Measurements from ENCODE around the gene LMAN2.

LMAN2 gene

DNA sequence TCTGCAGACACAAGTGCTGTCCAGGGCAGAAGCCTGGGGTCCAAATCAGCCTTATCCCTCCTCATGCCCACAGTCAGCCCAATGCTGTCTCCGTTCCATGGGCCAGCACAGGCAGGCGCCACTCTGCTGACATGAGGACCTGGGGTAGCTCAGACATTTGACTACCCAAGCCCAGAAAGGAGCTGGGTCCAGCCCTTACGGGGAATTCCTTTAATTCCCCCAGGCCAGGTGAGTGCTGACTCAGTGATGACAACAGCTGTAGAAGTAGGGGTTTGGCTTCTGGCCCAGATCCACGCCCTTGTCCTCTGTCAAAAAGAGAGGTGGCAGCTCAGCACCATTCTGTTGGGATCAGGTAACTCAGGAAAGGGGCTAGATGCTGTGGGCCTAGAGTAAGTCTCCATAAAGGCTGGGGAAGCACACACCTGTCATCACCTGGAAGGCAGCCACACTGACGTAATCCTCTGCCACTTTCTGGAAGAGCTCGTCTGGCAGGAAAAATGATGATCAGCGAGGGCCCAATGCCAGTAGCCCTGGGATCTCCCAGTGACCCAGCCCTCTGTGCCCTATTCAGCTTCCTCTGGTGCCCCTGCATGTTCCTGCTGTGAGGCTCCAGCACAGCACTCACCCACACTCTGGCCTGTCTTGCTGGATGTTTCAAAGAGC, 49.8 kb downstream of the LMAN2 start:
- H3K4me1 ChIP-seq: peaks cover 30% of the 10 kb centered on the region
- H3K9me3 ChIP-seq (ENCODE audit: control insufficient read depth, low read length): no peaks in the 10 kb centered on the region
- peak overlapping the region; percentile 77 for H3K4me3 ChIP-seq (ENCODE audit: low read depth, low read length)
- H3K27me3 ChIP-seq (ENCODE audit: control insufficient read depth, insufficient read depth, low read length): no peaks in the 10 kb centered on the region
- no peak overlapping the region for H2AFZ ChIP-seq
- TF ChIP-seq, protein P1, sequence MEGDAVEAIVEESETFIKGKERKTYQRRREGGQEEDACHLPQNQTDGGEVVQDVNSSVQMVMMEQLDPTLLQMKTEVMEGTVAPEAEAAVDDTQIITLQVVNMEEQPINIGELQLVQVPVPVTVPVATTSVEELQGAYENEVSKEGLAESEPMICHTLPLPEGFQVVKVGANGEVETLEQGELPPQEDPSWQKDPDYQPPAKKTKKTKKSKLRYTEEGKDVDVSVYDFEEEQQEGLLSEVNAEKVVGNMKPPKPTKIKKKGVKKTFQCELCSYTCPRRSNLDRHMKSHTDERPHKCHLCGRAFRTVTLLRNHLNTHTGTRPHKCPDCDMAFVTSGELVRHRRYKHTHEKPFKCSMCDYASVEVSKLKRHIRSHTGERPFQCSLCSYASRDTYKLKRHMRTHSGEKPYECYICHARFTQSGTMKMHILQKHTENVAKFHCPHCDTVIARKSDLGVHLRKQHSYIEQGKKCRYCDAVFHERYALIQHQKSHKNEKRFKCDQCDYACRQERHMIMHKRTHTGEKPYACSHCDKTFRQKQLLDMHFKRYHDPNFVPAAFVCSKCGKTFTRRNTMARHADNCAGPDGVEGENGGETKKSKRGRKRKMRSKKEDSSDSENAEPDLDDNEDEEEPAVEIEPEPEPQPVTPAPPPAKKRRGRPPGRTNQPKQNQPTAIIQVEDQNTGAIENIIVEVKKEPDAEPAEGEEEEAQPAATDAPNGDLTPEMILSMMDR (IDR thresholded peaks at IDR 0.05): no peak
- H3K27ac ChIP-seq: peak overlapping the region; percentile 64
- H3K4me2 ChIP-seq (ENCODE audit: low read length): peak overlapping the region; percentile 89
- no peaks in the 10 kb centered on the region for H3K36me3 ChIP-seq (ENCODE audit: control insufficient read depth, insufficient read depth, low read length)
- H3K79me2 ChIP-seq: peaks cover 7% of the 10 kb centered on the region
- peak overlapping the region; percentile 4 for H3K9ac ChIP-seq

DNA sequence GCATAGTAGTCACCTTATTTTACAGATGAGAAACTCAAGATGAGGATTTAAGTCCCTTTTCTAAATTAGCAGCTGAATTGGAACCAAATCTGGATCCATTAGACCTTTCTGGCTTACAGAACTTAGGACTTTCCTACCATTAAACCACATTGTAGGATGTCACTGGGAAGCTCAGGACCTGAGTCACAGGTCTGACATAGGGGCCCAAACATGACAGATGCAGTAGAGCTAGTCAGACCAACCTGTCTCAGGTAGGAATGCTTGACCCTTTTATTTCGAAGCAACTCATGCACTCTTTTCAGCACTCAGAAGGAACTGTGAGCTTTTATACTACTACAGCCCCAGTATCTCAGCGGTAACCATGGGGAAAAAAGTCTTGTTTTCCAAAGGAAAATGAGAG, 50.5 kb downstream of the LMAN2 start:
- Histone ChIP-seq H3K4me2 (ENCODE audit: low read length) (no peak overlapping the region), H3K36me3 (ENCODE audit: control insufficient read depth, insufficient read depth, low read length) (no peaks in the 10 kb centered on the region), H3K27ac (peak overlapping the region; percentile 64), H3K4me3 (ENCODE audit: low read depth, low read length) (no peak overlapping the region), H3K9ac (no peak overlapping the region), H3K27me3 (ENCODE audit: control insufficient read depth, insufficient read depth, low read length) (no peaks in the 10 kb centered on the region), H2AFZ (no peak overlapping the region), H3K4me1 (peaks cover 30% of the 10 kb centered on the region), H3K9me3 (ENCODE audit: control insufficient read depth, low read length) (no peaks in the 10 kb centered on the region), H3K79me2 (peaks cover 7% of the 10 kb centered on the region)
- TF ChIP-seq, protein P1 (IDR thresholded peaks at IDR 0.05): no peak

DNA sequence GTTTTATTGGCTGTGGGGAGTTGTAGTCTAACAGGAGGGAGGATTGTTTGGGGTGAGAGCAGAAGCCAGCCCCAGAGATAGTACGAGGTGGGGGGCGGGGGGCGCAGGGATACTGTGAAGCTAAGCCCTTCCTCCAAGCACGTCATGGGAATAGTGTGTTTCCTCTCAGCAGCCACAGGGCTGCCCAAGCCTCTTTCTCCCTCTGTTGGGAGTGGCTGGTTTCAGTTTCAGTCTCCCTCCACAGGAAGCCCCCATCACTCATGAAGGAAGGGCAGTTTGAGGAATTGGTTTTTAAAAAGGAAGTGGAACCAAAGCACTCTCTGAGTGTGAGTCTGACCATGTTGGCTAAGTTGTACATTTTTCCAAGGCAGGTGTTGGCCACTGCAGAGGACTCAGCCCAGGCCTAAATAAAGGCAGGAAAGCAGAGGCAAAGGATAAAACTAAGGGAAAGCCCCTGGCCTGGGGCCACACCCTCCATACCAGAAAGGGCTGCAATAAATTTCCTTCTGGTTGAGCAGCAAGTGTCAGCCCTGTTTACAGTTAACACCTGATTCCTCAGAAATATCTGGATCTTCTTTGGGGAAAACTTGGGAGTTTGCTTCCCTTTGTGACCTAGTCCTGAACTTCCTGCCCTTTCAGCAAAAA, 51.1 kb downstream of the LMAN2 start:
- H3K27ac ChIP-seq: peak overlapping the region; percentile 64
- no peak overlapping the region for H2AFZ ChIP-seq
- H3K36me3 ChIP-seq (ENCODE audit: control insufficient read depth, insufficient read depth, low read length): no peaks in the 10 kb centered on the region
- no peaks in the 10 kb centered on the region for H3K9me3 ChIP-seq (ENCODE audit: control insufficient read depth, low read length)
- H3K4me1 ChIP-seq: peaks cover 30% of the 10 kb centered on the region
- no peak overlapping the region for H3K4me2 ChIP-seq (ENCODE audit: low read length)
- TF ChIP-seq, protein P1 (IDR thresholded peaks at IDR 0.05): no peak
- no peak overlapping the region for H3K4me3 ChIP-seq (ENCODE audit: low read depth, low read length)
- H3K9ac ChIP-seq: no peak overlapping the region
- H3K27me3 ChIP-seq (ENCODE audit: control insufficient read depth, insufficient read depth, low read length): no peaks in the 10 kb centered on the region
- H3K79me2 ChIP-seq: peaks cover 4% of the 10 kb centered on the region

DNA sequence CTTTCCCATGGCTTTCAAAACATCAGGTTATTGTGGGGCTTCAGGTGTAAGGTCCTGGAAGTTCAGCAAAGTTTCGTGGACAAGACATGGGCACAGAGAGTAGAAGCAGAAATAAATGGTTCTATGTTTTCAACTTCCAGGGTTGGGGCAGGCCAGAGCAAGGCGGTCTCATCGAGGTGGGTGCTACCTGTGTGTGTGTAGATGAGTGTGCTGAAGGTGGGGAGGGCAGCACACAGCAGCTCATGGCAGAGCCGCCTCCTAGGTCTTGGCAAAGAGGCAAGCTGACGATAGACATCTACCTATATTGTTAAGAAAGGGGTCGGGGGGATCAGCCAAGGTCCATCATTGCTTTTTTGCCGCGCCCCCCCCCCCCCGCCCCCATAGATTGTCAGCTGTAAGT, 51.8 kb downstream of the LMAN2 start:
- Histone ChIP-seq H3K4me3 (ENCODE audit: low read depth, low read length) (no peak overlapping the region), H3K79me2 (peaks cover 3% of the 10 kb centered on the region), H3K36me3 (ENCODE audit: control insufficient read depth, insufficient read depth, low read length) (no peaks in the 10 kb centered on the region), H3K4me1 (peaks cover 27% of the 10 kb centered on the region), H3K9ac (no peak overlapping the region), H3K4me2 (ENCODE audit: low read length) (no peak overlapping the region), H3K9me3 (ENCODE audit: control insufficient read depth, low read length) (no peaks in the 10 kb centered on the region), H3K27ac (peak overlapping the region; percentile 43), H2AFZ (no peak overlapping the region), H3K27me3 (ENCODE audit: control insufficient read depth, insufficient read depth, low read length) (no peaks in the 10 kb centered on the region)
- TF ChIP-seq, protein P1 (IDR thresholded peaks at IDR 0.05): no peak

DNA sequence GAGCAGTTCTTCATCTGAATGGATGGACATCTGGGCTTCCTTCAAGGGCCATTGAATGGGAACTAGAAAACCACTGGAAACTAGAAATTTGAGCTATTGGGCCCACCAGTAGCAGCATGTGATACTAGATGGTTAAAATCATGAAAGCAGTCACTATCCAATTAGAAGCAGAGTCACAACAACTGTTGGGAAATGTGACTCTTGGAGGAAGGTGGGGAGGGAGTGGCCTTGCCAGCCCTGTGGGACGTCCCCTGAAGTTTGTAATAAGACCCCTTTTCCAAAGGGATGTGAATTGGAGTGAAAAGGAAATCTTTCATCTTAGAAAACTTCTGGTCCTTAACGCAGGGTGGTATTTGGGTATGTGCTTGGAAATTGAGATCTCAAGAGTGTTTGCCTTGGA, 53.5 kb downstream of the LMAN2 start:
- H3K36me3 ChIP-seq (ENCODE audit: control insufficient read depth, insufficient read depth, low read length): no peaks in the 10 kb centered on the region
- H3K9me3 ChIP-seq (ENCODE audit: control insufficient read depth, low read length): no peaks in the 10 kb centered on the region
- no peaks in the 10 kb centered on the region for H3K27me3 ChIP-seq (ENCODE audit: control insufficient read depth, insufficient read depth, low read length)
- no peak overlapping the region for H3K27ac ChIP-seq
- TF ChIP-seq, protein P1 (IDR thresholded peaks at IDR 0.05): no peak
- no peak overlapping the region for H3K4me3 ChIP-seq (ENCODE audit: low read depth, low read length)
- no peak overlapping the region for H2AFZ ChIP-seq
- H3K4me2 ChIP-seq (ENCODE audit: low read length): no peak overlapping the region
- no peaks in the 10 kb centered on the region for H3K79me2 ChIP-seq
- no peak overlapping the region for H3K9ac ChIP-seq
- peaks cover 20% of the 10 kb centered on the region for H3K4me1 ChIP-seq

Measured in parathyroid adenoma (tissue), 2 donors.